Fibroblast of skin of left biceps (primary cell): ENCODE measurements around the gene IGF2BP3.
A peak's percentile ranks its signal among the peaks of the same experiment; 100 is the strongest.
"Not testable (repeated sequence)": the region's sequence is repeated elsewhere in the genome, so short reads cannot be mapped to it uniquely, and the experiment has no call there.

Experiments used
- DNase-seq, 2 experiments: peaks; one replicate each; pipeline ENCODE4 v3.0.0-alpha.2; 2013; ENCODE audit warnings: low read depth in 2 of 2

The IGF2BP3 gene

DNA sequence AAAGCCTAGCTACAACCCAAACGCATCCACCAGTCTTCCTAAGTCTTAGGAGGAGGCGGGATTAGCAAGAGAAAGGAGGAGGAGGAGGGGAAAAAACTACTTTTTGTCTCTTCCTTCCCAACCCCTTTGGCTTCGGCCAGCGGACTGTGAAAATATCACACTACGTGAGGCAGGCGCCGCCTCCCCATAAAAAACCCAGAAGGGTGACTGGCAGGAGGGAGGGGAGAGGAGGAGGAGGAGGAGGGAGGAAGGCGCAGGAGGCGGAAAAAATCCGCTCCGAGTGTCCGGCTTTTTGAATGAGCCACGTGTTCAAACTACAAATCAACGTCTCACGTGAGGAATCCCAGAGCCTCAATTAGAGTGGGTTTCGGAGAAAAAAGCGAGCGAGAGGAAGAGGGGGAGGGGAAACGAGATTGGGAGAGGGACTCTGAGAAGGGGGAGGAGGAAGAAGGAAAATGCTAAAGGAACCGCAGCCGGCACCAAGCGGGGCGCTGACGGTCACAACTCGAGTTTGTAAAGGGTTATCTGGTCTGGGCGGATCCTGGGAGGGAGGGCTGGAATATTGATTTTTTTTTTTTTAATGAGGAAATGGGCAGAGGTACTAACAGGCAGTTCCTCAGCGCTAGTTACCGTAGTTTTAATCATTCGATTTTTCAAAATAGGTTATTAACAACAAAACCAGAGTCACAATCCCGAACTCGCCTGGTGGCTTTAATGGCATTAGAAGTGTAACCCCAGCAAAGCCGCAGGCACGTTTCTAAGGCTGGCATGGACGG lies at the start of gene IGF2BP3:
Gene IGF2BP3, minus strand, starts transcription at position 162 of the 776 bp plus-strand sequence. CDS start 381 bp downstream, outside the sequence.
- peak; percentile 94 to 95 for DNase-seq

DNA sequence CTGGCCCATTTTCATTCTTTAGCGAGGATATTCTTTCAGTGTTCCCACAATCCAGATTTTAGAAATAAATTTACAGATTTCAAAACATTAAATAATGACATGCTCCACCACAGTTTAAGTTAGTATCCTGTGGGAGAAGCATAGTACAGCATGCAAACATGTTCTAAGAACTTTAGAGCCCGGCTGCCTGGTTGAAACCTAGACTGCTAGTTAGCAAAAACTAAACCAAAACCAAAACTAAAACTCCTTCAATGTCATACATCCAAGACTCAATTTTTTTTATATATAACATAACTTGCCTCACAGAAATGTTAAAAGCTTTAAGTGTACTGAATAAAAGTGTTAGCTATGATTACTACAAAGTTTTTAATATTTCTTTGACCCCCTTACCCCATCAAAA lies 44.5 kb upstream of the IGF2BP3 start:
- no peak for DNase-seq

DNA sequence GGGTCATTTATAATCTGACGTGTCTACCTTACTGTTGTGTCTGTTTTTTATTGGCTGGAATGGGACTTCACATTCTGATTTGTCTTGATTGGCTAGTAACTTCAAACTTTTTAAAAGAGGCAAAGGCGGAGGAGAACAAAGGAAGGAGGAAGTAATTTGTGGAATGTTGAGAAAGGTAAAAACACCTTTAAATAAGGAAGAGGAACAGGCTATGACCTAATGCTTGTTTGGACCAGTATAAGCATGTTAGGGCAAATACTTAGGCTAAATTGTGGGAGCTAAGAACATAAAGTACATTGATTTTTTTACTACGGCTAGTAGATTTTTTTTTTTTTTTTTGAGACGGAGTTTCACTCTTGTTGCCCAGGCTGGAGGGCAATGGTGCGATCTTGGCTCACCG lies 43.5 kb upstream of the IGF2BP3 start:
- not testable (repeated sequence) for DNase-seq

DNA sequence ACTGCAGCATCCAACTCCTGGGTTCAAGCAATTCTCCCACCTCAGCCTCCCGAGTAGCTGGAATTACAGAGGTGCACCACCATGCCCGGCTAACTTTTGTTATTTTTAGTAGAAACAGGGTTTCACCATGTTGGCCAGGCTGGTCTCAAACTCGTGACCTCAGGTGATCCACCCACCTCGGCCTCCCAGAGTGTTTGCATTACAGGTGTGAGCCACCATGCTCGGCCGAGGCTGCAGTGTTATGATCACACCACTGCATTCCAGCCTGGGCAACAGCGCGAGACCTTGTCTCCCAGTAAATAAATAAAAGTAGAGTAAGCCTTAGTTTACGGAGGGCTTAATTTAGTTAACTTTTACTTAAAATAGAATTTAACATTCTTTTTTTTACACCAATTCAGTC lies 23.7 kb upstream of the IGF2BP3 start:
- DNase-seq: no peak

DNA sequence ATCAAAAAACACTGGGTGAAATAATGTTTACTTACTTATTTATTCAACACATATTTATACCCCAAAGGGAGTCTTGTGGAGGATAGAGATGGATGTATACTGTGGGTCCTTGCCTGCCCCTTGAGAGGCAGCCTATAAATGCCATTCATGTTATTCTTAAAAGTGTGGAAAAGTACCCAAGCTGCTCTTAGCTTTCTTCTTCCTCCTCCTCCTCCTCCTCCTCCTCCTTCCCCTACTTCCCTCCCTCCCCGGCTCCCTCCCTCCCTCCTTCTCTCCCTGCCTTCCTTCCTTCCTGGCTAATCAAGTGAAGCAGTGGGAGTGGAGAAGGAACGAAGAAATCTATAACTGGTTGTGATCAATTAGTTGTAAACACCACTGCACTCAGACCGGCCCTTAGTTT lies 21.2 kb upstream of the IGF2BP3 start:
- DNase-seq: no peak

DNA sequence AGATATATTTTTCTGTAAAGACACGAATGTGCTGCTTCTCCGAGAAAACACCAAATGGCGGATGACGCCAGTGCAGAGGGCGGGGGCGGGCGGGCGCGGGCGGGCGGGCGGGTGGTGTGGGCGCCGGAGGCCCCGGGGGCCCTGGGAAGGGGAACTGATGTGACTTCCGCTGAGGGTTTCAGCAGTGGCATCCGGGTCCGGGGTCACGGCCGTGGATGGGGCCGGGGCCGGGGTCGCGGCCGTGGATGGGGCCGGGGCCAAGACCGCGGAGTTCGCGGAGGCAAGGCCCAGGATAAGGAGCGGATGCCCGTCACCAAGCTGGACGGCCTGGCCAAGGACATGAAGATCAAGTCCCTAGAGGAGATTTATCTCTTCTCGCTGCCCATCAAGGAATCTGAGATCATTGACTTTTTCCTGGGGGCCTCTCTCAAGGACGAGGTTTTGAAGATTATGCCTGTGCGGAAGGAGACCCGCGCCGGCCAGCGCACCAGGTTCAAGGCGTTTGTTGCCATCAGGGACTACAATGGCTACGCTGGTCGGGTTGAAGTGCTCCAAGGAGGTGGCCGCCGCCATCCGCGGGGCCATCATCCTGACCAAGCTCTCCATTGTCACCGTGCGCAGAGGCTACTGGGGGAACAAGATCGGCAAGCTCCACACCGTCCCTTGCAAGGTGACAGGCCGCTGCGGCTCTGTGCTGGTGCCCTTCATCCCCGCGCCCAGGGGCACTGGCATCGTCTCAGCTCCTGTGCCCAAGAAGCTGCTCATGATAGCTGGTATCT lies 20.3 kb upstream of the IGF2BP3 start:
- no peak for DNase-seq

DNA sequence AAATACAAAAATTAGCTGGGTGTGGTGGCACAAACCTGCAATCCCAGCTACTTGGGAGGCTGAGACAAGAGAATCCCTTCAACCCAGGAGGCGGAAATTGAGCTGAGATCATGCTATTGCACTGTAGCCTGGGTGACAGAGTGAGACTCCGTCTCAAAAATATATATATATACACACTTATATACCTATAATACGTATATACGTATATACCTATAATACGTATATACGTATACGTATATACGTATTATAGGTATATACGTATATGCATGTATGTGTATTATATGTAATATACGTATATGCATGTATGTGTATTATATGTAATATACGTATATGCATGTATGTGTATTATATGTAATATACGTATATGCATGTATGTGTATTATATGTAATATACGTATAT lies 18.4 kb upstream of the IGF2BP3 start:
- not testable (repeated sequence) for DNase-seq

DNA sequence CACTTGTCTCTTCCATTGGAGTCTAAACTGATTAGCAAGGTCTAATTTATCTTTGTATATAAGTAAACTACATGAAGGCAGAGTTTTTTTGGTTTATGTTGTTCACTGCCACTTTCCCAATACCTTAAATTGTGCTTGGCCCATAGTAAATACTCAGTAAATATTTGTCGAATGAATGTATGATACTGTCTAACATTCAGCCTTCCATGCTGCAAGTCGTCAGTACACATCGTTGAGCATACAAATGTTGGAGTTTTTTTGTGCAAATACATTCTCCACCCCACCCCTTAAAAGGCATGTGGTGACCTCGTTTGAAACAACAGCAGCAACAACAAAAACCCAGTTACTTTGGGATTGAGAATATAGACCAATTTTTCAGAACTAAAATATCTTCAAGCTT lies 17.4 kb upstream of the IGF2BP3 start:
- DNase-seq: no peak

DNA sequence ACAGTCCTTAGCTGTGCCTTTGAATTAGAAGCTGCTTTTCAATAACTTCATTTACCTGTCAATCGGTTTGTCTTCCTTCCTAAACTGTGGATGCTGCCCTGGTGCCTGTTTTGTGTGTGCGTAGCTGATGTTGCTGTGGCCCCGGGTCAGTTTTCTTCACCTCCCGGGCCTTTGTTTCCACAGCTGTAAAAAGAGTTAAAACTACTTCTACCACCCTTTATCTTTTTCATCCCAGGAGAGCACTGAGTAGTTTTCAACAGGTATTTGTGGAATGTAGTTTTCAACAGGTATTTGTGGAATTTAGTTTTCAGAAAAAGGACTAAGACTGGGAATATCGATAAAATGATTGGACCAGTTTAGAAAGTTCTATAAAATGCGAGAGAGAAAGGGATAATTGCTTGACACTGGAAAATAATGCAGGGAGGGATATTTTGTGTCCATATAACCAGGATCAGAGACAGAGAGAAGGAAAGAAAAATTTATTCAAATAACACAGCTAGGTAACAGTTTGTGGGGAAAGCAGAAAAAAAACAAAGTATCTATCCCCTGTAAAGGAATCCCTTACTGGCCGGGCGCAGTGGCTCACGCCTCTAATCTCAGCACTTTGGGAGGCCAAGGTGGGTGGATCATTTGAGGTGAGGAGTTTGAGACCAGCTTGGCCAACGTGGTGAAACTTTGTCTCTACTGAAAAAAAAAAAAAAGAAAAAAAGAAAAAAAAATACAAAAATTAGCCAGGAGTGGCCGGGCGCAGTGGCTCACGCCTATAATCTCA lies 15.9 kb upstream of the IGF2BP3 start:
- DNase-seq: no peak

DNA sequence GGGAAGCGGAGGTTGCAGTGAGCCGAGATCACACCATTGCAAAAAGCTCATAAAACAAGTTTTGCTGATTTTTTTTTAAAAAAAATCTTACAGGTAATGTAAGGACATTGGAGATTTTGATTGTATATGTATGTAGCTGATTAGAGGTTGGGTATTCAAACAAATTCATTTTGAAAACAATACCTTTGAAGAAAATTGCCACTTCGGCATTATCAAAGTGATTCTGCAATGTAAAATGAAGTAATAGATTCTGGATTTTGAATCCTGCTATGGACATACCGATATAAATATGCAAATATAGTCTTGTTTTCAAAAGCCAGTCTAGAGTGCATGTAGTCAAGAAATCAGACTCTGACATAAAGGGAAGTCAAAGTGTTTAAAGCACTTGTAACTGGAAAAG lies 12.4 kb upstream of the IGF2BP3 start:
- DNase-seq: no peak

DNA sequence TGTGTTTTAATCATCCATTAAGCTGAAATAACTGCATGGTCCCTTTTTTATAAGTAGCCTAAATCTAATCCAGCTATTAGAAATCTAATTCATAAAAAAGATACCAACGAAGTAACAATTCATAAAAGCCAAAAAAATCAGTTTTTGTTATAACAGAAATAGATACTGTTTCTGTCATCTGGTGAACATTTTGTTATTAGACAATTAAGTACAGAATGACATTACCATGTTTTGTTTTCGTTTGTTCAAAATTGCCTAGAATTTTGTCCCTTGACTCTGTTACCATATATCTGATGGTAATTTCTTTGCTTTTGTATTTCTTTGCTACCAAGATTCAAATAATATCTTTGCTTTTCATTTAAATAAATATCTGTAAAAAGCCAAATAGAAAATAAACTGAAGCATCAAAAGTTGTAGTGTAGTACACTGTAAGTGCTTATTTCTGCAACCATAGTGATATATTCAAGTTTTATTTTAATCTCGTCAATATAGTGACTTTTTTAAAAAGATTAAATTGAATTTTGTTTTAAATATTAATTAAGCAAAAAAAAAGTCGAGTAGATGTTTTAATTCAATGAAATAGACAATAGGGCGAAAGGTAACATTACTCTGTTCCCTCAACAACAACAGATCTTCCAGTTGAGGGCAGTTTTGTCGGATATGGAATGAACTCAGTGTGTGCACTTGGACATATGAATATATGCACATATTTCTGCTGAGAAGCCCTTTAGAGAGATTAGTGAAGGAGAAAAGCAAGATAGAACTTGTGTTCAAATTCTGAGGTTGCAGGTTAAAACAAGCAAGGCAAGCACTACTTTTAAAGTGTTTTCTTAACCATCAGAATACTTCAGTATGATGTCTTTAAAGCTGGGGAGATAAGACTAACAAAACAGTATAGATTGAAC lies 7.9 kb upstream of the IGF2BP3 start:
- DNase-seq: no peak

DNA sequence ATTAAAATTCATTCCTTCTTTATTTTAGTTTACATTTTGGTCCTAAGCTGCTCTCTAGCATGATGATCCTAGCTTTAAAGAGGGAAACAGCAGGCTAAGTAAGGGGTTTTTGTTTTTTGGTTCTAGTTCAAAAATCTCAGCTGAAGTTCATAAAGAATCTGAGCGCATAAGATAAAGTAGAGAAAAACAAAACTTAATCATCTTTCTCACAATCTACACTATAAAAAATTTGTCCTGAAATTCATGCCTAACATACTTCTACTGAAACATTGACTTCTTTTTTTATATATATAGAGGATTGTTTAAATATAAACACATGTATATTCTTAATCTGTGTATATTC lies 6.8 kb upstream of the IGF2BP3 start:
- no peak for DNase-seq

DNA sequence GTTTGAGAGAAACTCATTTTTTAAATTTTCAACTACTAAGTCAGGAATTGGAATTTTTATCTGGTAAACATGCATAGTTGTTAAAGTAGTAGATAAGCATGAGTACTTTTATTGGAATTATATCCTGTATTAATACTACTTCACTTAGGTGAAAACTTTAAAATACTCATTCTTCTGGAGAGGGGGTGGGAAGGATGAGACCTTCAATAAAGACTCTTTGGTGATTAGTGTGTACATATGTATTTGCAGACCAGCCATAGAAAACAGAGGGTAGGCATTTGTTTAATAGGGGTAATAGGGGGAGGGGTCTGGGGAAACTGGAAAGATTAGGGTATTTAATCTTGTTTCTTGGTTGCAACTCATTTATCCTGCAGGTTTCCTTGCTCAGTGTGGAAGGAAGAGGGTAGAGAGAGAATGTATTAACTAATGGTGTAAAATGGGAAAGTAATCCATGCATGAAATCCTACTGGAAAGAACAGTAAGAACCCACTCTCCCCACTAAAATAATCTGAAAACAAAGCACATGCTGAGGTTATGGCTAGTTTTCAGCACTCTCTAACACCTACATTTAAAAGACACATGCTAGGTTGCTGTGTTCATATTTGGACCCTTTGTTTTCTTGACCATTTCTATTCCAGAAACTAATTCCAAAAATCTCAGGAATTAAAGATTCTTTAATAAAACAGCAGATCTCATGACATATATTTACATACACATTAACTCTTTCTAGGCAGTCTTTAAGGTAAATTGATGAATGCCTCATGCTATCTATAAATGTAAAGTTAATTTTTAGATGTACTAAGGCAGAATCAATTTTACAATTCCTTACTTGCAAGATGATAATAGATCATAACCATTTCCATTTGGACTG lies 6.2 kb upstream of the IGF2BP3 start:
- no peak for DNase-seq

DNA sequence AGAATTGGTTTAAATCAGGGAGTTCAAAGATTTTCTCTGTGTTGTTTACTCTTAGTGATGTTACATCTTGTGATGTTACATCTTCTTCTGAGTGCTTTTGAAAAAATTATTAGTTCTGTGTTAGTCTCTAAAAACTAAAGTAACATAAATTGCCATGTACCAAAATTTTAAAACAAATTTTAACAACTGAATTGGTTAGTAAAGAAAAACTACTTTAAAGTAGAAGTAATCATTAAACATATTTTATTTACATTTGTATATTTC lies 5.2 kb upstream of the IGF2BP3 start:
- no peak for DNase-seq

DNA sequence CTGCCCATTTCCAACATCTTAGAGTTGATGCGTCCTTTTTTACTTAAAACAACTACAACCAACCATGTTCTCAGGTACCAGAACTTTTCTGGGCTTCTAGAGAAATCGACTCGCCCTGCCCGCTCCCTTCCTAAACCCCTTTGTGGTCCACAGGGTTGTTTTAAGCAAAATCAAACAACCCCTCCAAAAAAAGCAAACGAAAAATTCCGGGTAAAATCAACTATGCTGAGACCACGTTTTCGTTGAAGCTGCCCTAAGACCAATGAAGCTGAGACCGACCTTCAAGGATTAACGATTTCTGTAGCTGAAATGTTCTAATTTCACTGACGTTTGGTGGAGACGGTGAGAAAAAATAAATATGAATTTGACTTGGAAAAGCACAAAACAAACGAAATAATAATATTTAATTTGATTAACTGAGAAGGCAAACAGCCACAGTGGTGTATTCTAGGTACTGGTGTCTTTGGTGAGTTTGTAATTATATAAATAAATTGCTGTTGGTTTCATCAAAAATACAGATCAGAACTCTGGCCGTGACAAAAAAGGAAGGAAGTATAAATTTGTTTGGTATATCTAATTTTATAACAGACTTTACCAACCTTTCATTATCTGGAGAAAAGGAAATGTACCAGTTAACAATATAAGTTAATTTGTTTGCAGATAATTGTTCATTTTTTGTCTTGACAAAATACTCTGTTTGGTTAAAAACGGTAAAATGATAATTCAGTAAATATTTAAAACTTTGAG lies 4.7 kb upstream of the IGF2BP3 start:
- DNase-seq: no peak

DNA sequence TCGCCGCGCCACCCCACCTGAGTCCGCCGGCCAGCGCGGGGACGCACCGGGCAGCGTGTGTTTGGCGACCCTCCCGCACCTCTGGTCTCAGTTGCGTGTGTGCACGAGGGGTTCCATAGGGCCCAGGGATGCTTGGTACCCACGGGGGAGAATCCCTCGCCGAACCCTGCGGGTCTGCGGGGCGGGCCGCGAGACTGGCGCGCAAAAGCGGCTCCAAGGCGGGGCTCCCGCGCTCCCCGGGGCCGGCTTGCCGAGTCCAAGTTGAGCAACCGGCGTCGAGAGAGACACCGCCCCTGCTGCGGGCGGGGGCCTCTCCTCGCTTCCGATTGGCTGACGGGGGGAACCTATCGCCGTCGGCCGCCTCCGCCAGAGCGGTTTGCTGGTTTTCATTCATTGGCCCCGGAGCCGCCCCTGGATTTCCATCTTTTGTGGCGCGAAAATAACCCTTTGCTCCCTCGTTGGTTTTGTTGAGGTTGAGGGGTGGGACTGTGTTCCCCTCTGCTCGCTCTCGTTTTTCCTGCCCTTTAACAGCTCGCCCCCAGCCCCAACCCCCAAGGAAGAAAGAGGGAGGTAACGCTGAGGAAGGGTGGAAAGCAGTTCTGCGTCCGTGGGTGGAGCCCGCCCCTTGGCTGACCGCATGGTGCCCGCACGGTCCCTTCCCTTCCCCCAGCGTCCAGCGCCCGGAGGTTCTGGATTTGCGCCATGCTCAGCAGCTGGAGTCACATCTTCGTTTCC lies 4.0 kb upstream of the IGF2BP3 start:
- DNase-seq: peak; percentile 88 to 90

DNA sequence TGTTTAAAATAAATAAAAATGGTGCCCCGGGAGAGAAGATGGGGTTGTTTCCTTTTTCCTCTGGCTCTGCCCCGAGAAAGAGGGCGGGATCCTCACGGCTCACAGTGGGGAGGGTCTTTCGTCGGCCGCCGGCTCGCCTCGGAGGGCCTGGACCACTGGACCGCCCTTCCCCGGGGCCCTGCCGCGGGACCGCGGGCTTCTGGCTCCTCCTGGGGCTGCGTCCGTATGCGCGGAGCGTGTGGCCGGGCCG lies 3.5 kb upstream of the IGF2BP3 start:
- DNase-seq: no peak

DNA sequence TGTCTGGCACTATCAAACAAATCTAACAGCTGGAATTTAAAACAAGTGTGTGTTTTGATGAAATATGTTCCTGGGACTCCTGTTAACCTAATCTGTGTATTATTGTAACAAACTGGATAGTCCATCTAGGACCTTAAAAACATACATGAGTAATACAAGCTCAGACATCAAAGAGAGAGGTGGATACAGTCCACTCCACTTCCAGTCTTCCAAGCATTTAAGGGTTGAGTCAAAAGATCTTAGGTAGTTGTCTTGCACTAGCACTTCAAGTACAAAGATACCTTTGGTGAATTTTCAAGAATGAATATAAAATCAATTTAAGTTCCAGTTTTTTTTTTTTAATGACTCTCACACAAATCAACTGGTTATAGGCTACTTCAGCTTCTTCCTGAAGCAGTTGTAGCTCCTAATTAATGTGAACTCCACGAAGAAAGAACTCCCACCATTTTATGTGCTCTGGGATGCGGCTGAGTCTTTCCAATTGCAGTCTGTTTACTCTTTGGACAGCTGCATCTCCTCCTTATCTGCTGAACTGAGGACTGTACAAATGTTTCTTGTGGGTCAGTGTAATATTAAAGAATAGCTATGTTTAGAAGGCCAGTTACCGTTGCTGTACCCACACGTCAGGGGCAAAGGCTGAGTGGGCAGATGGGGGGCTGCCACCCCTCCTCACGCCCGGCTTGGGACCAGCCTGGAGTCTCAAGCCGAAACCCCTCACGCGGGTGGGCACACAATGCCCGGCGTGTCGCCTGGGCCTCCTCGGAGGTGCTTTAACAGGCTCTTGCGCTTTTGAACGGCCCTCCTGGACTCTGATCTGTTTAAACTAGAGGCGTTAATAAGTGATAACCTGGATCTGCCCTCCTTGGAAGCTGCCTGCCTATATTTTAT lies 2.9 kb upstream of the IGF2BP3 start:
- no peak for DNase-seq

DNA sequence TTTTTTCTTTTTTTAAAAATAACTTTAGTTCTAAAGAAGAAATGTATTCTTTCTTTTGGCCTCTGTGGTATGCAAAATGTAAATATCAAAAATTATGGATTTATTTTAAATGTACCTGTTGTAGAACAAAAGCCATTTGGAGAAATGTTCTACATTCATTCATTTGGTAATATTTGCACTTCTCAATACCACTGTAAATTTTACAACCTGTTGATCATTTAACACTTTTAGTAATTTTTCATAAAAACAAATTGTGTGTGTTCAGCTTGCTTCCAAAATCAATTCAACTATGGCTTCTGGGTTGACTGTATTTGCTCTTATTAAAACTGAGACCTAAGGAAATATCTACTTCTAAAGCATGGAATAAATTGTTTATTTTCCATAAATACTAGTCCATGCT lies 2.3 kb upstream of the IGF2BP3 start:
- DNase-seq: no peak
